GM21576 (cell line): Measurements from ENCODE around the gene AGR3.
"Not testable (repeated sequence)": the region's sequence is repeated elsewhere in the genome, so short reads cannot be mapped to it uniquely, and the experiment has no call there.

Experiments
- ATAC-seq: cut with Tn5 transposase; IDR thresholded peaks from one replicate; pipeline ENCODE4 v1.9.1; 2021; ENCODE audit warnings: mild to moderate bottlenecking, moderate library complexity; ENCODE audit not compliant: unreplicated experiment

The AGR3 gene

DNA sequence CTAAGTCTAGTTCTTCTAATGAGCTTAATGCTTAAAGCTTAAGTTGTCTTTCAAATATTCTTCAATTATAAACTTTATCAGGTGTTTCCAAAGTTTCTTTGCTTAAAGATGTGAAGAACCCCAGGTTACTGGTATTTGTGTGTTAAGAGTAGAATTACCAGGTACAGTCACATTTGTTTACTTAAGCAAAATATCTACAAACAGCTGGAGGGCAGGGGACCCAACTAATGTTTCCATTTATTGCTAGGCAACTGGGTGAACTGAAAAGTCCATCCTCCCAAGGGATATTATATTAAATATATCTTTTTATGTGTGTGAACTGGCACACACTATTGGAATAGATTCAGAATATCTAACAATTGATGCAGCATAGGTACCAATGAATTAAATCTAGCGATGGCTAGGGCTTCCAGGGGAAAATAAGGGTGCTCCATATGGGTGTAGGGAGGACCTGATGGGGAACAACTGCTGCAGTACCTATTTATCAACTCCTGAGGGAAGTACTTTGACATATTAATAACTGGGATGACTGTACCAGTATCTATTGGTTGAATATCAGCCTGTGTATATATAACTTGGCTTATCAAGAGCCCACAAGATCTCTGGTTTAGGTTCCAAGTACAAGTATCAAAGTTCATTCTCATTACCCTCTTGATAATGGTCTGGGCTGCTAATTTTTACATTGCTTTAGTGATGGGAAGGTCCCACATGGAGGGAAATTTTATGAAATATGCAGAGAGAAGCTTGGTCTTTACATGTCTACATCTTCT, 10.3 kb upstream of the AGR3 start:
- ATAC-seq = no peak

GRCh38 chr7:16891338-16891737, 9.6 kb upstream of the AGR3 start:
- ATAC-seq = peak; percentile 59

GRCh38 chr7:16889851-16890415, 8.2 kb upstream of the AGR3 start:
- no peak for ATAC-seq

DNA sequence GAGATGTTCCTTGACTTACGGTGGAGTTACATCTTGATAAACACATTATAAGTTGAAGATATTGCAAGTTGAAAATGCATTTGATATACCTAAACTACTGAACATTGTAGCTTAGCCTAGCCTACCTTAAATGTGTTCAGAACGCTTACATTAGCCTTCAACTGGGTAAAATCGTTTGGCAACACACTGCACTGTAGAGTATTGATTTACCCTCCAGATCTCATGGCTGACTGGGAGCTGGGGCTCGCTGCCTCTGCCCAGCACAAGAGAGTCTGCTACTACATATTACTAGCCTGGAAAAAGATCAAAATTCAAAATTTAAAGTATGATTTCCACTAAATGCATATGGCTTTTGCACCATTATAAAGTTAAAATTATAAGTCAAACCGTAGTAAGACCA, 7.5 kb upstream of the AGR3 start:
- no peak for ATAC-seq

- ATAC-seq = no peak
These were observed 2.1 kb upstream of the AGR3 start for GRCh38 chr7:16883918-16884317.

DNA sequence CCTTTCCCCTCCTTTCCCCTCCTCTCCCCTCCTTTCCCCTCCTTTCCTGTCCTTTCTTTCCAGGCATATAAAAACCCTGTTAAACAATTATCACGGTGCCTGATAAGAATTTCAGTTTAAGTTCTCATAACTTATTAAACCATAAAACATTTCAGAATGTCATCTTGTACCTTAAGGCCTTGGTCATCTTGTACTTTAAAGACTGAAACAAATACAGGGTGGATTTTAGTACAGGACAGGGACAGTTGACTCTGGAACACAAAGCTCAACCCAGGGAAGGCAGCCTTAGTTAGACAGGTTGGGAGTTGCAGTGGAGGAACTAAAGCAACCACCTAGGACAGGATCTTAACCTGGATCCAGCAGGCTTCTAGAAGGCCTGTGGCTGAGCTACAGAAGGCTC, 1.2 kb downstream of the AGR3 start:
- no peak for ATAC-seq

- no peak for ATAC-seq
These were observed 2.6 kb downstream of the AGR3 start for GRCh38 chr7:16879181-16879580.

- no peak for ATAC-seq
These were observed 5.9 kb downstream of the AGR3 start for GRCh38 chr7:16875861-16876260.

- no peak for ATAC-seq
These were observed 7.7 kb downstream of the AGR3 start for GRCh38 chr7:16874066-16874465.

GRCh38 chr7:16867328-16867727, 14.5 kb downstream of the AGR3 start:
- no peak for ATAC-seq

- ATAC-seq = not testable (repeated sequence)
These were observed 28.6 kb downstream of the AGR3 start for GRCh38 chr7:16853189-16853588.

DNA sequence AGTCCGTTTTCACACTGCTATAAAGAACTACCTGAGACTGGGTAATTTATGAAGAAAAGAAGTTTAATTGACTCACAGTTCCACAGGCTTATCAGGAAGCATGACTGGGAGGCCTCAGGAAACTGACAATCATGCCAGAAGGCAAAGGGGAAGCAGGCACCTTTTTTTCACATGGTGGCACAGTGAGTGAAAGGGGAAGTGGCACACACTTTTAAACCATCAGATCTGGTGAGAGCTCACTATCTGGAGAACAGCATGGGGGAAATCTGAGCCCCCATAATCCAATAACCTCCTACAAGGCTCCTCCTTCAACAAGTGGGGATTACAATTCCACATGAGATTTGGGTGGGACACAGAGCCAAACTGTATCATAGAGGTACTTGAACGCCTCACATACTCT, 30.0 kb downstream of the AGR3 start:
- no peak for ATAC-seq

DNA sequence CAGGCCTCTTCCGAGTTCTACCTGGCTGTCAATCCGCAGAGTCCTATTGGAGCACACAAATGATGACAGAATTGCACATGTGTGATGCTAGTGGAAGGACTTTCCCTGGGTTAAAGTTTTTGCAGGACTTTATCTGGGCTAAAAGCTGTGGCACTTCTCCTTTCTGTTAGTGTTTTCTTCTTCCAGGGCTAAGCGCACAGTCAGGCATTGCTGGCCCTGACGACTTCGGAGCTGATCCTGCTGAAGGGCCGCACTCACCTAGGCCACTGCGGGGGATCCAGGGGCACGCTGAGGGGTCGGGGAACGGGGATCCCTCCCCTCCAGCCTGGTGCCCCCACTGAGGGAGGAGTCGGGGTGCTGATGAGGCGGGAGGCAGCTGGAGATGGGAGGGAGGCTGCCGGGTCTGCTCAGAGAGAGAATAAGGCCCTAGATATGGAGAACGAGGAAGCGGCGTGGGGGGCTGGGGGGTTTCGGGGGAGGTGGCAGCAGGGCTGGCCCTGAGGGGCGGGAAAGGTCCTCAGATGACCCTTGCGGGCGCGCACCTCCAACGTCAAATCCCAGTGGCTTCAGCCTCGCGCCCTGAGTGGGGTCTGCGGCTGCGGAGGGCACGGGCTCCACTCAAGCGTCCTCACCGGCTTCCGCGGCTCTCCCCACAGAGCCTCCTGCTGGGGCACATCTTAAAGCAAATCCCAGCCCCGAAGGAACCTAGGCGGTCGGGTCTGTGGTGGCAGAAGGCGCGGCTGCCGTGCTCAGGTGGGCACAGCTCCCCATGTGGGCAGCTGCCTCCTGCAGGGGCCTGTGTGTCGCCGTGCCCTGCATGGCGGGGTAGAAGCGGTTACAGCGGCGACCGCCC, 30.9 kb downstream of the AGR3 start:
- ATAC-seq = no peak

DNA sequence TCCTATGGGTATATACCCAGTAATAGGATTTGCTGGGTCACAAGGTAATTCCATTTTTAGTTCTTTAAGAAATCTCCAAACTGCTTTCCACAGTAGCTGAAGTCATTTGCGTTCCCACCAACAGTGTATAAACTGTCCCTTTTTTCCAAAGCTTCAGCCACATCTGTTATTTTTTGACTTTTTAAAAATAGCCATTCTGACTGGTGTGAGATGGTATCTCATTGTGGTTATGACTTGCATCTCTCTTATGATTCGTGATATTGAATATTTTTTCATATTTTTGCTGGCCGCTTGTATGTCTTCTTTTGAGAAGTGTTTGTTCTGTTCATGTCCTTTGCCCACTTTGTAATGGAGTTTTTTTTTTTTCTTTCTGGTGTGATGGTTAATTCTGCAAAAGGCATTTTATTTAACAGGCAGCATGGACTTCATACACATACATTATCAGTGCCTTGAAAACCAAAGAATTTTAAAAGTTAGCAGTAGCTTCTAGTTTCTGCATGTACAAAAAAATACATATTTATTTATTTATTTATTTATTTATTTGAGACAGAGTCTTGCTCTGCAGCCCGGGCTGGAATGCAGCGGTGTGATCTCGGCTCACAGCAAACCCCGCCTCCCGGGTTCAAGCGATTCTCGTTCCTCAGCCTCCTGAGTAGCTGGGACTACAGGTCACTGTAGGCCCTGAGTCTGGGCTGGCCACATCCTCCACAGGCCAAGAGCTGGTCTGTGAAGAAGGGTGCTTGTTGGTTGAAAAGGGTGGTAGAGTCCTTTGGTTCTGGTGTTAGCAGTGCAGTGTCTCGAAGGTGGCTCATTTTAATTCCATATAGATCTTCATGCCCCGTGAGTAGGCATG, 32.3 kb downstream of the AGR3 start:
- ATAC-seq = no peak

GRCh38 chr7:16847381-16847860, 34.4 kb downstream of the AGR3 start:
- no peak for ATAC-seq

GRCh38 chr7:16846601-16847165, 35.1 kb downstream of the AGR3 start:
- ATAC-seq = no peak

- no peak for ATAC-seq
These were observed 36.0 kb downstream of the AGR3 start for GRCh38 chr7:16845746-16846145.

- ATAC-seq = no peak
These were observed 40.1 kb downstream of the AGR3 start for GRCh38 chr7:16841681-16842080.

DNA sequence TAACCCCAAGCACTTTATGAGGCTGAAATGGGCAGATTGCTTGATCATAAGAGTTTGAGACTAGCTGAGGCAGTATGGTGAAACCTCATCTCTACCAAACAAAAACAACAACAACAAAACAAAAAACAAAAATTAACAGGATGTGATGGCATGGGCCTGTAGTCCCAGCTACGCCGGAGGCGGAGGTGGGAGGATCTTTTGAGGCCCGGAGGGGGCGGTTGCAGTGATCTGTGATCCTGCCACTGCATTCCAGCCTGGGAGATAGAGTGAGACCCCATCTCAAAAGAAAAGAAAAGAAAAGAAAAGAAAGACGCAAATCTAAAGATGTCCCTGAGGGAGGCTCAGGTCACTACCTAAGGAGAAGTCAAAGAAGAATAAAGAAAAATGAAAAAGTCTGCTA, 41.7 kb downstream of the AGR3 start:
- no peak for ATAC-seq

DNA sequence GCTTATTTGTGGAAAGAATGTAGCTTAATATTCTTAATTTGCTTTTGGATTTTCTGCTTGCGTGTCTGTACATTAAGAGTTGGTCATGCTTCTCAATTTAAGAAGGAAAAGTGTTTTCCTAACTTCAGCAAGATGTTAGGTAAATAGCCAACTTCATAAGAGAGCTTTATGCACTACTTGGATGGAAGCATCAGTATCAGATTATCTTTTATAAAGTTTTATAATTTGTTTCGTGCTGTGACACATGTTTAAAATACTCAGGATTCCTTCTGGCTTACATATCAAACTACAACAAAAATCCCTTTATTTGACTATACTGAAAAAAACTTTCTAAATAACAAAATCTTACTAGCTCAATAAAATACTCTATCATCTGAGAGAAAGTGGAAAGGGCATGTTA, 42.1 kb downstream of the AGR3 start:
- no peak for ATAC-seq

DNA sequence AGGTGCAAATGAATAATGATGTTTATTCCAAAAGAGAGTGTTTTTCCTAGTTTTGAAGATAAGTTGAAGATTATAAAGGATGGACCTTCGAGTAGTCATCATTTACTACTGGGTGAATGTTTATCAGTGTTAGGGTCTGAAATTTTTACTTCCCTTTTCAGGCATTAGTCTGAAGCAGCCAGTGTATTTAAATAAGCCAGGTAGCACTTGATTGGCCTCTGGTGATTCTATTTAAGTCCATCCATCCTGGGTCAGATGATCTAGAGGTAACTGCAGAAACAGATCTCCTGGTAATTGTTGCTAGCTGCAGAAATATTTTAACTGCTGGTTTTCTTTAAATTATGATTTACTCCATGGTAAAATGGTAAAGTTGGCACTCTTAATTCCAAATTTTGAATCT, 42.9 kb downstream of the AGR3 start:
- ATAC-seq = no peak
